ENCODE results near the gene SPEM1.

GRCh38 chr17:7437950-7438614 is 18.0 kb downstream of the SPEM1 start:
- TF ChIP-seq POLR2A (IDR thresholded peaks at IDR 0.05) = no peak
- no peak for TF ChIP-seq CTCF (IDR thresholded peaks at IDR 0.05)
- no peak for TF ChIP-seq EP300 (IDR thresholded peaks at IDR 0.05)

All from tibial nerve (tissue), 4 donors.